Activated B cell treated with CpG ODN at 0.5 μM for 24 hours (primary cell): ENCODE results near the gene HAO2. TPM values are rescaled to one million over a fixed set of nuclear protein-coding genes. Genes with fewer than 3 reads are reported as not detected.

Source experiments
- ATAC-seq: fragments of 200-7000 bp; cut with Tn5 transposase; one replicate; pipeline ENCODE4 v1.10.0; 2021; ENCODE audit warnings: low read depth, mild to moderate bottlenecking, moderate library complexity
- CTCF ChIA-PET: fragments of 350-600 bp; sonication (Branson Sonifier 250); formaldehyde crosslinking; loops from one replicate; lab custom pipeline; 2021; ENCODE audit warnings: antibody characterized with exemption; lab: Charles Lee
- POLR2A ChIA-PET: fragments of 350-600 bp; sonication (Branson Sonifier 250); formaldehyde crosslinking; loops from one replicate; lab custom pipeline; 2021; ENCODE audit warnings: antibody characterized with exemption; lab: Charles Lee
- DNase-seq: peaks from one replicate; pipeline ENCODE4 v3.0.0; 2022
- H3K27ac Mint-ChIP-seq: one replicate; pipeline ENCODE4 v1.8.0; 2020; ENCODE audit warnings: mixed read lengths
- H3K27me3 Mint-ChIP-seq: one replicate; pipeline ENCODE4 v1.8.0; 2021; ENCODE audit warnings: mixed read lengths
- H3K36me3 Mint-ChIP-seq: one replicate; pipeline ENCODE4 v1.8.0; 2021; ENCODE audit warnings: low read depth, mixed read lengths
- H3K4me1 Mint-ChIP-seq: one replicate; pipeline ENCODE4 v1.8.0; 2021; ENCODE audit warnings: mixed read lengths
- H3K4me3 Mint-ChIP-seq: one replicate; pipeline ENCODE4 v1.8.0; 2020; ENCODE audit warnings: mild to moderate bottlenecking, mixed read lengths
- H3K9me3 Mint-ChIP-seq: one replicate; pipeline ENCODE4 v1.8.0; 2020; ENCODE audit warnings: mixed read lengths
- intact Hi-C: fragments of 100-400 bp; cut with micrococcal nuclease; formaldehyde crosslinking; loops from one replicate; pipeline ENCODE4 v1.15.1; 2024
- total RNA-seq: library from RNA; stranded (reverse); gene quantifications from 2 replicates; pipeline ENCODE4 v1.2.3, GENCODE V29; 2022
- TF ChIP-seq, protein P1 (sequence below): fragments of 200-600 bp; IDR thresholded peaks from one replicate; pipeline ENCODE4 v1.8.0; 2022; ENCODE audit warnings: antibody characterized with exemption, mild to moderate bottlenecking

Gene HAO2
- total RNA-seq, 1 donor from 2014 or later: not detected

DNA sequence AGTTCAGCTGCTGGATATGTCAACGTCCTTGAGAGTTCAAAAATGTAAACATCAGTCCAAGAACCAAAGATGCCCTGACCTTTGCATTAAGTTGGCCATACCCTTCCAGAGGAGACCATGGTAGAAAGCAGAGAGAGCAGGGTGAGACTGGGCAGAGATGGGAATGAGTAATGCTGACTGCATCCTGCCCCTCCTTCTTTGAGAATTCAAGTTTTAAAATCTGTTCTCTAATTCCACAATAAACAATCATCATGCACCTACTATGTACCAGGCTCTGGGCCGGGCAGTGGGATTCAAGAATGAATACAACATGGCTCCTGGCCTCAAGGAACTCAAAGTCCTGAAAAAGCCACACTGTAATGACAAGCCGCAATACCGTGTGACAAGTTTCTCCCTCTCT is 3.9 kb upstream of the HAO2 start:
- peaks cover 7% of the 10 kb centered on the region for H3K27me3 Mint-ChIP-seq

GRCh38 chr1:119366424-119366823 is 2.2 kb upstream of the HAO2 start:
- intact Hi-C loops: no loop called here
- no peaks in the 10 kb centered on the region for H3K4me1 Mint-ChIP-seq
- no peak overlapping the region for H3K27ac Mint-ChIP-seq
- POLR2A ChIA-PET: no interaction called here
- TF ChIP-seq, protein P1, sequence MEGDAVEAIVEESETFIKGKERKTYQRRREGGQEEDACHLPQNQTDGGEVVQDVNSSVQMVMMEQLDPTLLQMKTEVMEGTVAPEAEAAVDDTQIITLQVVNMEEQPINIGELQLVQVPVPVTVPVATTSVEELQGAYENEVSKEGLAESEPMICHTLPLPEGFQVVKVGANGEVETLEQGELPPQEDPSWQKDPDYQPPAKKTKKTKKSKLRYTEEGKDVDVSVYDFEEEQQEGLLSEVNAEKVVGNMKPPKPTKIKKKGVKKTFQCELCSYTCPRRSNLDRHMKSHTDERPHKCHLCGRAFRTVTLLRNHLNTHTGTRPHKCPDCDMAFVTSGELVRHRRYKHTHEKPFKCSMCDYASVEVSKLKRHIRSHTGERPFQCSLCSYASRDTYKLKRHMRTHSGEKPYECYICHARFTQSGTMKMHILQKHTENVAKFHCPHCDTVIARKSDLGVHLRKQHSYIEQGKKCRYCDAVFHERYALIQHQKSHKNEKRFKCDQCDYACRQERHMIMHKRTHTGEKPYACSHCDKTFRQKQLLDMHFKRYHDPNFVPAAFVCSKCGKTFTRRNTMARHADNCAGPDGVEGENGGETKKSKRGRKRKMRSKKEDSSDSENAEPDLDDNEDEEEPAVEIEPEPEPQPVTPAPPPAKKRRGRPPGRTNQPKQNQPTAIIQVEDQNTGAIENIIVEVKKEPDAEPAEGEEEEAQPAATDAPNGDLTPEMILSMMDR: no peak
- CTCF ChIA-PET: interaction anchor here (1.1 kb wide), 1 partner anchor 91 kb away, joined by 5 read pairs; no protein-coding TSS in a partner anchor
- H3K4me3 Mint-ChIP-seq: no peak overlapping the region
- H3K36me3 Mint-ChIP-seq: no peaks in the 10 kb centered on the region
- no peak for ATAC-seq
- H3K27me3 Mint-ChIP-seq: peaks cover 7% of the 10 kb centered on the region
- H3K9me3 Mint-ChIP-seq: no peaks in the 10 kb centered on the region
- DNase-seq: no peak

More for the DNA sequence above, 3.9 kb upstream of the HAO2 start:
- no peak for DNase-seq
- TF ChIP-seq, protein P1: no peak
- intact Hi-C loops: no loop called here
- H3K27ac Mint-ChIP-seq: no peak overlapping the region
- ATAC-seq: no peak
- H3K4me3 Mint-ChIP-seq: no peak overlapping the region
- H3K9me3 Mint-ChIP-seq: no peaks in the 10 kb centered on the region
- H3K36me3 Mint-ChIP-seq: no peaks in the 10 kb centered on the region
- no peaks in the 10 kb centered on the region for H3K4me1 Mint-ChIP-seq
- CTCF ChIA-PET: no interaction called here
- POLR2A ChIA-PET: no interaction called here

DNA sequence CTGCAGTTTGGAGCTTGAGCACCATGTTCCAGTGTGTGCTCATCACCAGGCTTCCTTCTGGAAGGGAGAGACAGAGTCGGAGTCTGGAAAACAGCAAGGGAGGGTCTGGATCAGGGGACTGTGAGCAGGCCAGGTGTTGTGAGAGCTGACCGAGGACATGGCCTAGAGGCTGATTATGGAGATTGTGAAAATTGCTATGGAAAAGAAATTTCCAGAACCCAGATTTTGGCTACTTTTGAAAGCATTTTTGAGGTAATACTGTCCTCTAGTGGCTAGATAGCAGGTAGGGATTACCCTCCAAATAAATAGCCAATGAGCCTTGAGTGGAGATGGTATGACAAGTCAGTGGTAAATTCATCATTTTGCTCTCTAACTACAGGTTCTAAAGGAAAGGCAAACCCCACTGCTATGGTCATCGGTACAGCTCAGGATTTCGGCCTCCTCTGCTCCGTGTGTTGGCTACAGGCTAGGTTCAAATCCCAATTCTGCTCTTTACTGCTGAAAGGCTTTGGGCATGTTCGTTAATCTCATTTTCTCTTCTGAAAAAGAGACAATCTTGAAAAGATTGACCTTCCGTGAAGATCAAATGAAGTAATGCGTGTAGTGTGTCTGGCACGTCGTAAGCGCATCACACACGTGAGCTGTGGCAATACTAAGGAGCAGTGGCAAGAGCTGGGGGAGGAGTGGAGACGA is 1.0 kb upstream of the HAO2 start:
- ATAC-seq: no peak
- H3K4me3 Mint-ChIP-seq: no peak overlapping the region
- no peak overlapping the region for H3K27ac Mint-ChIP-seq
- CTCF ChIA-PET: interaction anchor here (0.9 to 1.1 kb wide), 2 partner anchors 82 to 92 kb away, joined by 3 to 5 read pairs; no protein-coding TSS in a partner anchor
- H3K9me3 Mint-ChIP-seq: no peaks in the 10 kb centered on the region
- H3K27me3 Mint-ChIP-seq: peaks cover 7% of the 10 kb centered on the region
- intact Hi-C loops: loop anchor here (1.0 kb wide), 3 partner anchors 81 to 1216 kb away; no protein-coding TSS in a partner anchor
- DNase-seq: no peak
- TF ChIP-seq, protein P1: no peak
- H3K4me1 Mint-ChIP-seq: no peaks in the 10 kb centered on the region
- POLR2A ChIA-PET: no interaction called here
- H3K36me3 Mint-ChIP-seq: no peaks in the 10 kb centered on the region

GRCh38 chr1:119370748-119371147 is 2.2 kb downstream of the HAO2 start:
- peaks cover 7% of the 10 kb centered on the region for H3K27me3 Mint-ChIP-seq
- ChIA-PET POLR2A (no interaction called here), CTCF (no interaction called here)
- peaks cover 3% of the 10 kb centered on the region for H3K9me3 Mint-ChIP-seq
- no peaks in the 10 kb centered on the region for H3K36me3 Mint-ChIP-seq
- DNase-seq: no peak
- TF ChIP-seq, protein P1: no peak
- intact Hi-C loops: no loop called here
- no peak overlapping the region for H3K27ac Mint-ChIP-seq
- H3K4me3 Mint-ChIP-seq: no peak overlapping the region
- no peaks in the 10 kb centered on the region for H3K4me1 Mint-ChIP-seq
- ATAC-seq: no peak

DNA sequence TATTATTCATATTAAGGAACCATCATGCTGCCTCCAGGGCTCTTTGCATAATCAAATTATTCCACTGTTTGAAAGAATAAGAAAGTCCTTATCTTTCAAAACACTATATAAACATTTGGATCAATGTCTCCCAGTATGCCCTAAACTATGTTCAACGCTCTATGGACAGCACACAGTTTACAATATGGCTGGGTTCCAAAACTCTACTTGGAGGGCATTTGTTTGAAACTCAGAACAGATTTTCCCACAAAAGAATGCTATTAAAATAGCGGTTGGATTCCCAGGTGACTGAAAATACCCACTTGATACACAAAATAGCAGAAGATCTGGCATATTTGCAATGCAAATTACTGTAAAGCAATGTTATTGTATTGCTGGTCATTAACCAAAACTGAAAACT is 3.2 kb downstream of the HAO2 start:
- DNase-seq (no peak), ATAC-seq (no peak)
- Mint-ChIP-seq H3K9me3 (peaks cover 5% of the 10 kb centered on the region), H3K27ac (no peak overlapping the region), H3K4me1 (no peaks in the 10 kb centered on the region), H3K27me3 (peaks cover 7% of the 10 kb centered on the region), H3K4me3 (no peak overlapping the region), H3K36me3 (no peaks in the 10 kb centered on the region)
- ChIA-PET POLR2A (no interaction called here), CTCF (no interaction called here)
- intact Hi-C loops: no loop called here
- TF ChIP-seq, protein P1: no peak
